K562 (cell line): ENCODE results near the gene NLGN3.
"Not testable (repeated sequence)": the region's sequence is repeated elsewhere in the genome, so short reads cannot be mapped to it uniquely, and the experiment has no call there.

Experiments used
- CTCF ChIP-seq, 3 experiments: IDR thresholded peaks in 2 of 3; conservative IDR thresholded peaks in 1 of 3; 2 replicates each; pipeline ENCODE4 v1.5.1; 2011 to 2012; ENCODE audit warnings: low read length in 3 of 3, mild to moderate bottlenecking in 3 of 3, control low read depth in 2 of 3, improper control_type of control experiment in 1 of 3, inconsistent platforms in 1 of 3, low read depth in 1 of 3, mixed read lengths in 1 of 3, moderate library complexity in 1 of 3; ENCODE audit not compliant: insufficient read depth in 2 of 3
- FIP1L1 ChIP-seq: fragments of 200-400 bp; formaldehyde crosslinking; IDR thresholded peaks from 2 replicates; pipeline ENCODE4 v1.6.1; 2018; ENCODE audit warnings: mild to moderate bottlenecking, low read depth, low read length; ENCODE audit not compliant: poor library complexity, severe bottlenecking
- IRF9 ChIP-seq: fragments of 450-650 bp; IDR thresholded peaks from 2 replicates; pipeline ENCODE4 v1.6.1; 2016; ENCODE audit warnings: missing biosample characterization, missing genetic modification characterization
- SIN3A ChIP-seq, 2 experiments: fragments of 150-350 bp in 1 of 2; IDR thresholded peaks; 2 replicates each; pipeline ENCODE4 v1.6.1; 2011 to 2016; ENCODE audit warnings: borderline replicate concordance in 2 of 2, low read depth in 2 of 2, low read length in 2 of 2, mild to moderate bottlenecking in 2 of 2, moderate library complexity in 2 of 2; ENCODE audit not compliant: control insufficient read depth in 1 of 2
- TGIF2 ChIP-seq: sonication (generic); formaldehyde crosslinking; IDR thresholded peaks from 2 replicates; pipeline ENCODE4 v1.8.1; 2022; ENCODE audit warnings: mild to moderate bottlenecking, missing genetic modification reagents, moderate library complexity
- TRIM28 ChIP-seq: fragments of 450-650 bp; IDR thresholded peaks from 2 replicates; pipeline ENCODE4 v1.6.1; 2017

GRCh38 chrX:71180579-71181265, 36.1 kb downstream of the NLGN3 start:
- TF ChIP-seq CTCF (IDR thresholded peaks at IDR 0.05 in 2 of 3, conservative IDR thresholded peaks at IDR 0.05 in 1 of 3; ENCODE audit: insufficient read depth in 2 of 3, low read depth in 1 of 3, low read length in 3 of 3); TGIF2; FIP1L1; SIN3A (IDR thresholded peaks at IDR 0.05; ENCODE audit: borderline replicate concordance in 2 of 2, control insufficient read depth in 1 of 2, low read depth in 2 of 2, low read length in 2 of 2); TRIM28; IRF9: not testable (repeated sequence)
